ENCODE measurements around the gene VSIG10.
"Not testable (repeated sequence)": the region's sequence is repeated elsewhere in the genome, so short reads cannot be mapped to it uniquely, and the experiment has no call there.

VSIG10 gene, protein sequence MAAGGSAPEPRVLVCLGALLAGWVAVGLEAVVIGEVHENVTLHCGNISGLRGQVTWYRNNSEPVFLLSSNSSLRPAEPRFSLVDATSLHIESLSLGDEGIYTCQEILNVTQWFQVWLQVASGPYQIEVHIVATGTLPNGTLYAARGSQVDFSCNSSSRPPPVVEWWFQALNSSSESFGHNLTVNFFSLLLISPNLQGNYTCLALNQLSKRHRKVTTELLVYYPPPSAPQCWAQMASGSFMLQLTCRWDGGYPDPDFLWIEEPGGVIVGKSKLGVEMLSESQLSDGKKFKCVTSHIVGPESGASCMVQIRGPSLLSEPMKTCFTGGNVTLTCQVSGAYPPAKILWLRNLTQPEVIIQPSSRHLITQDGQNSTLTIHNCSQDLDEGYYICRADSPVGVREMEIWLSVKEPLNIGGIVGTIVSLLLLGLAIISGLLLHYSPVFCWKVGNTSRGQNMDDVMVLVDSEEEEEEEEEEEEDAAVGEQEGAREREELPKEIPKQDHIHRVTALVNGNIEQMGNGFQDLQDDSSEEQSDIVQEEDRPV

DNA sequence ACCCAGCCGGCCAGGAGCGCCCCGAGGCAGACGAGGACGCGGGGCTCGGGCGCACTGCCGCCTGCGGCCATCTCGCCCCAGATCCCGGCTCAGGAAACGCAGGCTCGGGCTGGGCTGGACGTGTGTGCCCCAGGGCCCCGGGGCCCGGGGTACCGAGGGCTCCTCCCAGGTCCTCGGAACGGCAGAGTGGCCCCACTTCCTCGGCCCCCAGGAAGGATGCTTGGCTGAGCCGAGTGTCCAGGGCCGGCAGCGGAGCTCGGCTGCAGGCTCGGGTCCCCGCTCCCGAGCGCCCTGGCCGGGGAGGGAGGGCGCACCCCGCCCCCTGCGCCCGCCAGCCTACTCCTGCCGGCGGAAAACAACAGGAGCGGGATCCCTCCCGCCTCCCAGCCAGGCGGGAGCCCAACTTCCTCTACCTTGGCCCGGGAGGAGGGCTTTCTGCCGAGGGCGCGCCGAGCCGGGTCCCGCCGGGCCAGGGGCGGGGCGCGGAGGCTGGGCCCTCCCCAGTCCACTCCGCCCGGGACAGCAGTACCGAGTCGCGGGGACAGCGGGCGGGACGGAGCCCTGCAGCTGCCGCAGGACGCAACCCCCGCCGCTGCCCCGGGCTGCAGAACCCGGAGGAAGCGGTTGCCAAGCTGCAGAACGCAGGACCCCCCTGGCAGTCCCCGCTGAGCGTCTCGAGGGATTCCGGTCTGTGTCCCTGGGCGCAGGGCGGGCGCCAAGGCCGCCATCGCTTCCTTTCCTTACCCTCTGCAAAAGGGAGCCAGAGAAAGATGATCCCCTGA, at the start of gene VSIG10:
Gene VSIG10 (minus strand): TSS at position 411 of the 782 bp plus-strand sequence. CDS start 340 bp downstream, at position 71.
- DNase-seq (ENCODE audit: low read depth) = peak; percentile 2

GRCh38 chr12:118151755-118152154, 47.9 kb upstream of the VSIG10 start:
- no peak for DNase-seq (ENCODE audit: low read depth)

- no peak for DNase-seq (ENCODE audit: low read depth)
These were observed 46.8 kb upstream of the VSIG10 start for GRCh38 chr12:118150625-118151024.

GRCh38 chr12:118148287-118148686, 44.5 kb upstream of the VSIG10 start:
- DNase-seq (ENCODE audit: low read depth) = no peak

- DNase-seq (ENCODE audit: low read depth) = no peak
These were observed 42.0 kb upstream of the VSIG10 start for GRCh38 chr12:118145798-118146156.

GRCh38 chr12:118145113-118145797, 41.4 kb upstream of the VSIG10 start:
- no peak for DNase-seq (ENCODE audit: low read depth)

GRCh38 chr12:118144499-118144898, 40.7 kb upstream of the VSIG10 start:
- DNase-seq (ENCODE audit: low read depth) = no peak

- no peak for DNase-seq (ENCODE audit: low read depth)
These were observed 37.0 kb upstream of the VSIG10 start for GRCh38 chr12:118140825-118141224.

DNA sequence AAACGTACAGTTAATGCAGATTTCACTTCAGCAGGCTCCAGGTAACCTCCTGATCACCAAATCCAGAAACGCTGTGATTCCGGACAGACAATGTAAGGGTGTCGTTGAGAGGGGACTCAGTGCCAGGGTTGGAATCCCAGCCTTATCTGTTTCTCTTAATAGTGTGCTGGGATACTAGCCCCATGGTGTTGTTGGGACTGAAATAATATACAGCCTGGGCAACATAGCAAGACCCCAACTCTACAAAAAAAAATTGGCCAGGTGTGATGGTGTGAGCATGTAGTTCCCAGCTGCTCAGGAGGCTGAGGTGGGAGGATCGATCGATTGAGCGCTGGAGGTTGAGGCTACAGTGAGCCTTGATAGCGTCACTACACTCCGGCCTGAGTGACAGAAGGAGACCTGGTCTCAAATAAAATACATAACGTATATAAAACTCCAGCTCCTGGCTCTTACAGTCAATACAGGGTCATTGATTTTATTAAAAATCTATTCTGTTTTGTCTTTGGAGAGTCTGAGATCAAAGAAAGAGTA, 33.4 kb upstream of the VSIG10 start:
- DNase-seq (ENCODE audit: low read depth) = no peak

- DNase-seq (ENCODE audit: low read depth) = peak; percentile 11
These were observed 32.8 kb upstream of the VSIG10 start for GRCh38 chr12:118136559-118137003.

DNA sequence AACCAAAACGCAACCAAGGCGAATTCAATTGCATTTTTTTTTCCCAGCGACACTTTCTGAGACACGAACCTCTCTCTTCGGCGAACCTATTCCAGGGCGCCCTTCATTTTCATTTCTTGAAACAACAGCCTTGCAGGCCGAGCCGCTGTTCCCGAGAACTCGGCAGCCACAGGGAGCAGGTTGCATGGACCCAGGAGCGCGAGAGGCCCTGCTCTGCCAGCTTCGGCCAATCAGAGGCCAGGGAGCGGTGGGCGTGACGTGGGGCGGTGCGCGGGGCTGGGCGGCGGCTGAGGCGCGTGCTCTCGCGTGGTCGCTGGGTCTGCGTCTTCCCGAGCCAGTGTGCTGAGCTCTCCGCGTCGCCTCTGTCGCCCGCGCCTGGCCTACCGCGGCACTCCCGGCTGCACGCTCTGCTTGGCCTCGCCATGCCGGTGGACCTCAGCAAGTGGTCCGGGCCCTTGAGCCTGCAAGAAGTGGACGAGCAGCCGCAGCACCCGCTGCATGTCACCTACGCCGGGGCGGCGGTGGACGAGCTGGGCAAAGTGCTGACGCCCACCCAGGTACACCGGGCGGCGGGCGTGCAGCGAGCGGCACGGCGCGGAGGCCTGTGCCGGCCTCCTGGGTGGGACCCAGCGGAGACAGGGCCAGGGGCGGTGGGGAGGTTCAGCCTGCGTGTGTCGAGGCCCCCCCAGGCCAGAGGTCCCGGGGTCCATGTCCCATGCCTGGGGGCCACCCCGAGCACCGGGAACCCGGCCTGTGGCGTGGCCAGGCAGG, 32.2 kb upstream of the VSIG10 start, which contains the start of gene PEBP1:
Gene PEBP1 (plus strand): TSS at position 337 of the 771 bp plus-strand sequence. CDS start 86 bp downstream, at position 423.
- DNase-seq (ENCODE audit: low read depth) = peak; percentile 84

DNA sequence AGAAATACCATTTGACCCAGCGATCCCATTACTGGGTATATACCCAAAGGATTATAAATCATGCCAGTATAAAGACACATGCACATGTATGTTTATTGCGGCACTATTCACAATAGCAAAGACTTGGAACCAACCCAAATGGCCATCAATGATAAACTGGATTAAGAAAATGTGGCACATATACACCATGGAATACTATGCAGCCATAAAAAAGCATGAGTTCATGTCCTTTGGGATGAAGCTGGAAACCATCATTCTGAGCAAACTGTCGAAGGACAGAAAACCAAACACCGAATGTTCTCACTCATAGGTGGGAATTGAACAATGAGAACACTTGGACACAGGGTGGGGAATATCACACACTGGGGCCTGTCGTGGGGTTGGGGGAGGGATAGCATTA, 25.6 kb upstream of the VSIG10 start:
- DNase-seq (ENCODE audit: low read depth) = not testable (repeated sequence)

DNA sequence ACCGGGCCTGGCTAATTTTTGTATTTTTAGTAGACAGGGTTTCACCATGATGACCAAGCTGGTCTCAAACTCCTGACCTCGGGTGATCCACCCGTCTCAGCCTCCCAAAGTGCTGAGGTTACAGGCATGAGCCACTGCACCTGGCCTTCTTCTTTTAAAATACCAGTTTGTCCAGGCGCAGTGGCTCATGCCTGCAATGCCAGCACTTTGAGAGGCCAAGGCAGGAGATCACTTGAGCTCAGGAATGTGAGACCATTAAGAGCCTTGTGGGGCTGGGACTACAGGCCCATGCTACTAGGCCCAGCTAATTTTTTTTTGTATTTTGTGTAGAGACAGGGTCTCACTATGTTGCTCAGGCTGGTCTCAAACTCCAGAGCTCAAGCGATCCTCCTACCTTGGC, 24.1 kb upstream of the VSIG10 start:
- DNase-seq (ENCODE audit: low read depth) = no peak

- DNase-seq (ENCODE audit: low read depth) = no peak
These were observed 22.4 kb upstream of the VSIG10 start for GRCh38 chr12:118126119-118126757.

GRCh38 chr12:118125743-118126118, 21.9 kb upstream of the VSIG10 start:
- DNase-seq (ENCODE audit: low read depth) = no peak

- no peak for DNase-seq (ENCODE audit: low read depth)
These were observed 20.6 kb upstream of the VSIG10 start for GRCh38 chr12:118124333-118124874.

DNA sequence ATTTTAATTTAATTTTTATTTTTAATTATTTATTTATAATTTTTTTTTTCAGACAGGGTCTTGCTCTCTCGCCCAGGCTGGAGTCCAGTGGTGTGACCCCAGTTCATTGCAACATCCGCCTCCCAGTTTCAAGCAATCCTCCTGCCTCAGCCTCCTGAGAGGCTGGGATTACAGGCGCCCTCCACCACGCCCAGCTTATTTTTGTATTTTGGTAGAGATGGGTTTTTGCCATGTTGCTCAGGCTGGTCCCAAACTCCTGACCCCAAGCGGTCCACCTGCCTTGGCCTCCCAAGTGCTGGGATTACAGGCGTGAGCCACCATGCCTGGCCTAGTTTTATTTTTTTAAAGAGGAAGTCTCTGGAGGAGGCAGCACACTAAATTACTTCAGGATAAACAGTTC, 18.5 kb upstream of the VSIG10 start:
- no peak for DNase-seq (ENCODE audit: low read depth)

DNA sequence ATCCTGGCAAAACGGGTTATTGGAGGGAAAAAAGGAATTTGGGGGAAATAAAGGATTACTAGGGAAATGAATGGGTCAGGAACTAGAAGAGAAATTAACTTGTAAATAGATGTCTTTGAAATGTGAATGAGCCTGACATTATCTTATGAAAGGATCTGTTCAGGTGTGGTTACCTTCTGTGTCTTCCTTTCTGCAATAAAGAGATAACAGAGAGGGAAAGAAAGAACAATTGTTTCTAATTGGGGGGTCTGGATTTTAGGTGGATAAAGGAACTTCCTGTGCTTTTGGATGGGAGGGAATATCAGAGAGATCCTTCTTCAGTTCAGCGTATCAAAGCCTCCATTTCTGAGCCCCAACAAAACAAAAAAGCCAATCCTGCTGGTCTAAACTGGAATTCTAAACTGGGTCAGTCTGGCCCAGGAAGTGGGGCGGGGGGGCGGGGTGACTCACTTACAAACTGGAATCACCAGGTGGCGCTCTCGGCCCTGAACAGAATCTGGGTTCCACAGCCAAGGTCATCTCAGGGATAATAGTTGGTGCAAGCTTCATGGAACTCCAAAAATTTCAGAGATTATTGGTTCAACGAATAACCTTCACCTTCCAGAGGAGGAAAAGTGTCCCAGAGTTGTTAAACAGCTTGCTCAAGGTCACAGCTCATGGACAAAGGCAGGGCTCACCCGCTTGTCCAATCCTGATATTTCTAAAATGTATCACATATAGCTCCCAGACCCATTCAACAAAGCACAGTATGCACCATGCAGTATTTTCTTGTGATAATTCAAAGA, 17.0 kb upstream of the VSIG10 start:
- DNase-seq (ENCODE audit: low read depth) = peak; percentile 13

DNA sequence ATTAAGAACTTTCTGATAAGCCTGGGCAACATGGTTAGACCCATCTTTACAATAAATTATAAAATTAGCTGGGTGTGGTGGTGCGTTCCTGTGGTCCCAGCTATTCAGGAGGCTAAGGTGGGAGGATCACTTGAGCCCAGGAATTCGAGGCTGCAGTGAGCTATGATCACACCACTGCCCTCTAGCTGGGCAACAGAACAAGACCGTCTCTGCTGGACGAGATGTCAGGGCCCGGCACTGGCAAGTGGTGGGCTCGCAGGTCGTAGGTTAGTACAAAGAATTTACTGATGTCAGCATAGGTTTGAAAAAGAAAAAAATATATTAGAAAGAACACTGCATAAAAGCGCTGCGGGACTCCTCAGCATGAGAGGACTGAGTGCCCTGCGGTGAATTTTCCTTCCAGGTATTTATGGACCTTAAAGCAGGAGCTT, 15.7 kb upstream of the VSIG10 start:
- no peak for DNase-seq (ENCODE audit: low read depth)

- no peak for DNase-seq (ENCODE audit: low read depth)
These were observed 5.3 kb upstream of the VSIG10 start for GRCh38 chr12:118109088-118109487.
